Measurements from ENCODE around the gene BTBD1.

The BTBD1 gene

DNA sequence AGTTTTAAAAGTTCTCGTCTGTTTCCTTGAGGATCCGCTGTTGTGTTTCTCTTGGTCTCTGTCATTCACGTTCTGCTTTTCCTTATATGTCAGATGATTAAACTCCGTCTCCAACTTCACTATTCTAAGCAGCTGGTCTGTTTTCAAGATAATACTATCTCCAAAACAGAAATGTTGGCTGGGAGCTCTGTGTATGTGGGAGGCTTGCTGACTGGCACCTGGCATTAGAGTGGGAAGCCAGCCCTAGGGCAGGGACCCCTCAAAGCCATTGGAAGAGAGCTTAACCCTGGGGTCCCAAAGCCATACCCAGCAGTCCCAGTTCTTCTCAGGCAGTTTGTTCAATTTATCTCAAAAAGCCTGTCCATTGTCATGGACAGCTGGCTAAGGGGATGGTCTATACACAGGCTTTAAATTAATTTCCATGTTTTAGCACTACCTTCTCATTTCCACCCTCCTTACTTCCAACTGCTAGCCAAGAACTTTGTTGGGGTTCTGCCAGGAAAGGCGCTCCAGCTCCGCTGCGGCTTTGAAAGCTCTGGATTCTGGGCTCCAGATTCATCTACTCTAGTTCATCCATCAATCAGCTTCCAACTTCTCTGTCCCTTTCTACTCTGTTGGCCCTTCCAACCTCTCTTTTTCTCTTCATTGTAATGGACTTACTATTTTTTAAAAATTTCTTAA lies 9.2 kb downstream of the BTBD1 start:
- TF ChIP-seq, protein P1, sequence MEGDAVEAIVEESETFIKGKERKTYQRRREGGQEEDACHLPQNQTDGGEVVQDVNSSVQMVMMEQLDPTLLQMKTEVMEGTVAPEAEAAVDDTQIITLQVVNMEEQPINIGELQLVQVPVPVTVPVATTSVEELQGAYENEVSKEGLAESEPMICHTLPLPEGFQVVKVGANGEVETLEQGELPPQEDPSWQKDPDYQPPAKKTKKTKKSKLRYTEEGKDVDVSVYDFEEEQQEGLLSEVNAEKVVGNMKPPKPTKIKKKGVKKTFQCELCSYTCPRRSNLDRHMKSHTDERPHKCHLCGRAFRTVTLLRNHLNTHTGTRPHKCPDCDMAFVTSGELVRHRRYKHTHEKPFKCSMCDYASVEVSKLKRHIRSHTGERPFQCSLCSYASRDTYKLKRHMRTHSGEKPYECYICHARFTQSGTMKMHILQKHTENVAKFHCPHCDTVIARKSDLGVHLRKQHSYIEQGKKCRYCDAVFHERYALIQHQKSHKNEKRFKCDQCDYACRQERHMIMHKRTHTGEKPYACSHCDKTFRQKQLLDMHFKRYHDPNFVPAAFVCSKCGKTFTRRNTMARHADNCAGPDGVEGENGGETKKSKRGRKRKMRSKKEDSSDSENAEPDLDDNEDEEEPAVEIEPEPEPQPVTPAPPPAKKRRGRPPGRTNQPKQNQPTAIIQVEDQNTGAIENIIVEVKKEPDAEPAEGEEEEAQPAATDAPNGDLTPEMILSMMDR (IDR thresholded peaks at IDR 0.05; ENCODE audit: low read depth, low read length): no peak
- H3K4me3 ChIP-seq (ENCODE audit: low read depth, low read length): no peak overlapping the region
- no peak for DNase-seq (ENCODE audit: low read depth, low spot score)
- in situ Hi-C loops (cut with HindIII; ENCODE audit: low sequenced_read_pairs): no loop called here

DNA sequence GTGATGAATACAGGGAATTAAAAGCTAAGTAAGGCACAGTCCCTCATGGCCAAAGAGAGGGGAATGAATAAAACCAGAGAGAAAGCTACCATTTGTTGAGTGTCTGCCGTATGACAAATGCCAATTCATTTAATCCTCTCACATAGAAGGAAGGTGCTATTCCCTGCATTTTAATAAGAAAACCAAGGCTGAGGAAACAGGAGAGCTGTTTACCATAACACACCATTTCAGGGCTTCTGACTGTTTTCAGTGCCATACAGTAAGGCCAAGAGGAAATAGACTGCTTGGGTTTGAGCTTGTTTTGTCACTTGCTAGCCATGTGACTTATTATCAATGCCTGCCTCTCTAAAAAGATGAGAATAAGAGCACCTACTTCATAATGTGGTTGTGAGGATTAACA lies 10.1 kb downstream of the BTBD1 start:
- TF ChIP-seq, protein P1 (IDR thresholded peaks at IDR 0.05; ENCODE audit: low read depth, low read length): no peak
- H3K4me3 ChIP-seq (ENCODE audit: low read depth, low read length): no peak overlapping the region
- no peak for DNase-seq (ENCODE audit: low read depth, low spot score)
- in situ Hi-C loops (cut with HindIII; ENCODE audit: low sequenced_read_pairs): no loop called here

DNA sequence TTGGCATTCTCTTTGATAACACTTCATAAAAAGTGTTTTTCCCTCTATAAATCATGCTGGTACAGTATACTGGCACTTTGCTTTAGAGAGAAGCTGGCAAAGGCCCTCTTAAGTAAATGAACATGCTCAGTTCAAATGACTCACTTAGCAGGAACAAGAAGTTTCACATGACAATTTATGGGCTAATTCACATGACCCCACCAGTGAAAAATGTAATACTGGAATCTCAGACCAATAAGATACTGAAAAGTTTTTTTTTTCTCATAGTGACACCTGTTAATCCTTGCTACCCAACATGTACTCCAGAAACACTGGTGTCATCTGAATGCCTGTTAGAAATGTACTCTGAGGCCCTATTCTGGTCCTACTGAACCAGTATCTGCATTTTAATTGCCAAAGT lies 13.9 kb downstream of the BTBD1 start:
- TF ChIP-seq, protein P1 (IDR thresholded peaks at IDR 0.05; ENCODE audit: low read depth, low read length): no peak

DNA sequence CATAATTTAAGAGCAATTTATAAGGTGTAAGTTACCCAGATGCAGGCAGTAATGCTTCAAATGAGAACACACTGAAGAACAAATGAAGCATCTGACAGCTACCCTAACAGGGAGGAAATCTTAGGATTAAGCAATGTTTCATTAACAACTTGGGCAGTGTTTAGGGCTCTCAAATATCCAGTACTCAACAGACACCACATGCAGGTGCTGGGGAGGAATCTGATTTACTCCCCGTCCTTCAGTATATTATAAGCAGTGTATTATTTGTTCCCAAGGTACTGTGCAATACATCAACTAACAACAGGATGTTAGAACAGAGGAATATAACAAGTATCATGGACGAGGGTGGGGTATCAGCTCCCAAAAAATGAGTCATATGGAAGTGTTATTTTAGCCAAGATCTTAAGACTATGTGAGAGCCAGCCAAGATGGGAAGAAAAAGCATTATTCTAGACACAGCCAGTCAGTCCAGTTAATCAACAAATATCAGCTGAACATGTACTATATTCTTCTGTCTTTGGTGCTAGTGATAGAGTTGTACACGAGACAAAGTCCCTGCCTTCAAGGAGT lies 20.4 kb downstream of the BTBD1 start:
- in situ Hi-C loops (cut with HindIII; ENCODE audit: low sequenced_read_pairs): no loop called here
- peak; percentile 63 for DNase-seq (ENCODE audit: low read depth, low spot score)
- H3K4me3 ChIP-seq (ENCODE audit: low read depth, low read length): no peak overlapping the region
- TF ChIP-seq, protein P1 (IDR thresholded peaks at IDR 0.05; ENCODE audit: low read depth, low read length): no peak

More for the DNA sequence above, 13.9 kb downstream of the BTBD1 start:
- no peak overlapping the region for H3K4me3 ChIP-seq (ENCODE audit: low read depth, low read length)
- in situ Hi-C loops (cut with HindIII; ENCODE audit: low sequenced_read_pairs): no loop called here
- DNase-seq (ENCODE audit: low read depth, low spot score): peak; percentile 56

DNA sequence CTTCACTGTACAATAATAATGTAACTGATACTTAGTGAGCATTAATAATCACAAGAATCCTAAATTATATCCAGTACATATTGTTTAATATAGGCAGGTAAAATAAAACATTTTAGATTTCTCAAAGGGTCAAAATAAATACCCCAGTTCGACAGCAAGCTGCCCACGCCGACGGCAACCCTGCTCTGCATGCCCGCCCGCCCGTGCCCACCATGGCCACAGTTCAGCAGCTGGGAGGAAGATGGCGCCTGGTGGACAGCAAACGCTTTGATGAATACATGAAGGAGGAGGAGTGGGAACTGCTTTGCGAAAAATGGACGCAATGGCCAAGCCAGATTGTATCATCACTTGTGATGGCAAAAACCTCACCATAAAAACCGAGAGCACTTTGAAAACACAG lies 22.9 kb downstream of the BTBD1 start:
- in situ Hi-C loops (cut with HindIII; ENCODE audit: low sequenced_read_pairs): no loop called here
- no peak overlapping the region for H3K4me3 ChIP-seq (ENCODE audit: low read depth, low read length)
- TF ChIP-seq, protein P1 (IDR thresholded peaks at IDR 0.05; ENCODE audit: low read depth, low read length): no peak
- no peak for DNase-seq (ENCODE audit: low read depth, low spot score)

DNA sequence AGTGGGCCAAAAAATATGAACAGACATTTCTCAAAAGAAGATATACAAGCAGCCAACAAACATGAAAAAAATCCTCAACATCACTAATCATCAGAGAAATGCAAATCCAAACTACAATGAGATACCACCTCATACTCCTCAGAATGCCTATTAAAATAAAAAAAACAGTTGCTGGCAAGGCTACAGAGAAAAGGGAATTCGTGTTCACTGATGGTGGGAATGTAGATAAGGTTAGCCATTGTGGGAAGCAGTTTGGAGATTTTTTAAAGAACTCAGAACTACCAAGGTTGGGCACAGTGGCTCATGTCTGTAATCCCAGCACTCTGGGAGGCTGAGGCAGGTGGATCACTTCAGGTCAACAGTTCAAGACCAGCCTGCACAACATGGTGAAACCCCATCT lies 27.8 kb downstream of the BTBD1 start:
- DNase-seq (ENCODE audit: low read depth, low spot score): no peak
- TF ChIP-seq, protein P1 (IDR thresholded peaks at IDR 0.05; ENCODE audit: low read depth, low read length): no peak
- in situ Hi-C loops (cut with HindIII; ENCODE audit: low sequenced_read_pairs): no loop called here
- no peak overlapping the region for H3K4me3 ChIP-seq (ENCODE audit: low read depth, low read length)

All from astrocyte of the spinal cord (primary cell).